LNCAP (cell line): ENCODE data around the gene CYSRT1.
A peak's percentile ranks its signal among the peaks of the same experiment; 100 is the strongest.

Source experiments
- TF ChIP-seq, protein P1 (sequence below): fragments of 450-650 bp; IDR thresholded peaks from 2 replicates; pipeline ENCODE4 v1.5.1; 2017; ENCODE audit warnings: mild to moderate bottlenecking

Gene CYSRT1

DNA sequence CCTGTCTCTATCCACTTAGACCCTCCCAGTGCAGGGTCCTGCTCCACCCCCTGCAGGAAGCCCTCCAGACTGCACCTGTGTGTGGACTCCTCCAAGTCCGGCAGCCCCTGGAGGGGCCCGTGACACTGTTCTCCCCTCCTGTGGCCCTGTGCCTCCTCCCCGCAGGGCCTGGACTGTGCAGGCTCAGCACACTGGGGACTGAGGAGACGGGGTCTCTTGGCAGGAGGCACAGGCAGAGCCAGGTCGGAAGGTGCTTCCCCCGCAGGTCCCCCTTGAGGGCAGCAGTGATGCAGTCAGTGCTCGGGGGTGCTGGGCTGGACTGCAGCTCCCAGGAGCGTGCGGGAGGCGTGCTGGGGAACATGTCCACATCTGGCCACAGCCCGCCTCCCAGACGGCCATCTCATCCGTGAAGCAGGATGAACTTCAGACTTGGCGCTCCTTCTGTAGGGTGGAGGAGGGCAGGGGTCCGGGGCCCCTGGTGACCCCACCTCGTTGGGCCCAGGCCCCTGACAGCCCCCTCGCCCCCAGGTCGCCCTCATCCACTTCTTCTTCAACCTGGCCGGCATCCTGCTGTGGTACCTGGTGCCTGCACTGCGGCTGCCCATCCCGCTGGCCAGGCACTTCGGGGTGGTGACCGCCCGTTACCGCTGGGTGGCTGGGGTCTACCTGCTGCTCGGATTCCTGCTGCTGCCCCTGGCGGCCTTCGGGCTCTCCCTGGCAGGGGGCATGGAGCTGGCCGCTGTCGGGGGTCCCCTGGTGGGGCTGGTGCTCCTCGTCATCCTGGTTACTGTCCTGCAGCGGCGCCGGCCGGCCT is 10.7 kb downstream of the CYSRT1 start:
- TF ChIP-seq, protein P1, sequence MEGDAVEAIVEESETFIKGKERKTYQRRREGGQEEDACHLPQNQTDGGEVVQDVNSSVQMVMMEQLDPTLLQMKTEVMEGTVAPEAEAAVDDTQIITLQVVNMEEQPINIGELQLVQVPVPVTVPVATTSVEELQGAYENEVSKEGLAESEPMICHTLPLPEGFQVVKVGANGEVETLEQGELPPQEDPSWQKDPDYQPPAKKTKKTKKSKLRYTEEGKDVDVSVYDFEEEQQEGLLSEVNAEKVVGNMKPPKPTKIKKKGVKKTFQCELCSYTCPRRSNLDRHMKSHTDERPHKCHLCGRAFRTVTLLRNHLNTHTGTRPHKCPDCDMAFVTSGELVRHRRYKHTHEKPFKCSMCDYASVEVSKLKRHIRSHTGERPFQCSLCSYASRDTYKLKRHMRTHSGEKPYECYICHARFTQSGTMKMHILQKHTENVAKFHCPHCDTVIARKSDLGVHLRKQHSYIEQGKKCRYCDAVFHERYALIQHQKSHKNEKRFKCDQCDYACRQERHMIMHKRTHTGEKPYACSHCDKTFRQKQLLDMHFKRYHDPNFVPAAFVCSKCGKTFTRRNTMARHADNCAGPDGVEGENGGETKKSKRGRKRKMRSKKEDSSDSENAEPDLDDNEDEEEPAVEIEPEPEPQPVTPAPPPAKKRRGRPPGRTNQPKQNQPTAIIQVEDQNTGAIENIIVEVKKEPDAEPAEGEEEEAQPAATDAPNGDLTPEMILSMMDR, result no peak

DNA sequence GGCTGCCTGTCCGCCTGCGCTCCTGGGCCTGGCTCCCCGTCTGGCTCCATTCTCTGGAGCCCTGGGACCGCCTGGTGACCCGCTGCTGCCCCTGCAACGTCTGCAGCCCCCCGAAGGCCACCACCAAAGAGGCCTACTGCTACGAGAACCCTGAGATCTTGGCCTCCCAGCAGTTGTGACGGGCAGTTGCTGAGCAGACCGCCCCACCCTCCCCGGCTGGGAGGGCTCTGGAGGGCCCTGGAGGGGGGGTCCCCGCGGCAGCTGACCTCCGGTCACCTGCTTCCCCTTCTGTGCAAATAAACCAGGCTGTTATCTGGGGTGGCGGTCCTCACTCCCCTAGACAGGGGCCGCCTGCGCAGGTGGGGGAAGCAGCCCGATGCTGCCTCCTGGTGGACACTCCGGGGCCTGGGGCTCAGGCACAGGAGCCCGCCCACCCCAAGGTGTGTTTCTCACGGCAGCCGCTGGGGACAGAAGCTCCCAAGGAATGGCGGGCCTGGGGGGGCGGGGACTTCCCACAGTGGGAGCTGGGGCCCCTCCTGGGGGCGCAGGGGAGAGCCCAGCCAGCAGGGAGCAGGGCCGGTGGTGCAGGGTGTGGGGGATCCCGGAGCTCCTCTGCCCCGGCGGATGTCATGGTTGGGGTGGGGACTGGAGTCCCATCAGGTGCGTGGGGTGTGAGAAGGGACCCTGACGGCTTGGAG is 11.4 kb downstream of the CYSRT1 start:
- TF ChIP-seq, protein P1, result peak; percentile 99

DNA sequence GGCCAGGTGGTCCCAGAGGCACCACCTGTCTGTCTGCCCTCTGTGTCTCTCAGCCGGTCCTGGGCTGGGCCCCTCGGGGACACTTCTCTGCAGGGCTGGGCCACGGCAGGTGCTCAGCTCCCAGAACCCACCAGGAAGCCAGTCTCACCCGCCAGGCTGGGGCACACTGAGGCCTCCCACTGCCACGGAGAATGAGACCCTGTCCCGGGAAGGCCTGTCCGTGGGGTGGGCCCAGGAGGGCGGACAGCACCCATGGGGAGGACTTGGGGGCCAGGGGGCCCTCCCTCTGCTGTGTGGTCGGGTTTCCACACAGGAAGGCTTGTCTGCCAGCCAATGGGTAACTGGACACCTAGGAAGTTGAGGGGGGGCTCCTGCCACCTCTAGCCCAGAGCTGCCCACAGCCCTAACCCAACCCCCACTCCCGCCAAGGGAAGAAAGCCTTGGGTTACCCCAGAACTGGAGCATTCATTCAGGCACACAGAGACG is 12.0 kb downstream of the CYSRT1 start:
- TF ChIP-seq, protein P1, result no peak

DNA sequence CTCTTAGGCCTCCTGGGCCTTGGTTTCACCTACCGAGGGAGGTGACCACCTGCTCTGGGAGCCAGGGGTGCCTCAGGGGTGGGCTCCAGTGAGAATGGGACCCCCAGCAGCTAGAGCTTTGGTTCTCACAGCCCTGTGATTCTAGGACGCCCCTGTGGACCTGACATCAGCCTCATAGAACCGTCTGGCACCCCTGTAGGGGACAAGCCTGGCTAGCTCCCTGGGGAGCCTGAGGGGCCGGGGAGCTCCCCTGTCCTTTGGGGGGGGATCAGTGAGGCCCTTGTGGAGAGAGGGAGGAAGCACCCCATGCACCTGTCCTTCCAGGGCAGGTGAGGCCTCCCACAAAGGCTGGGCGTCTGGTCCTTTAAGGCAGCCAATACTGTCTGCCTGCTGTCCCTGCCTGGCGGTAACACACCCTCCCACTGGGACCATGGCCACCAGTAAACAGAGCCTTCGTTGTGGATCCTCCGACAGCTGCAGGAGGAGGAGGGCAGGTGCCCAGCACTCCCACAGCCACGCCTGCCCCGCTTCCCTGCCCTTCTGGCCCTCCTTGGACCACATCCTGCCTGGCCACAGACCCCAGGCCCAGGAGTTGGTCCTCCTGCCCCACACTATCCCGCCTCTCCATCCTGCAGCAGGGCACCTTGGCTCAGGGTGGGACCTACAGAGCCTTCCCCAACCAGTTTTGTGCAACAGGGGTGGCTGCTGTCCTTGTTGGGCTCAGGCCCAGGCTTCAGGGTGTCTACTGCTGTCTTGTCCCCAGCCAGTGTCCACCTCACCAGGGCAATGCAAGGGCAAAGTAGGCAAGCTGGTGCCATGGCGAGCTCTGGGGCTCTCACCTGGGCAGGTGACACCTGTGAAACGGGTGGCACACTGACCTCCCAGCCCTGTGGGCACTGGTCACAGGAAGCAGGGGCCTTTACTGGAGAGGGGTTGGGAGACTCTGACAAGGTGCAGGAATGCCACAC is 13.1 kb downstream of the CYSRT1 start:
- TF ChIP-seq, protein P1, result no peak

DNA sequence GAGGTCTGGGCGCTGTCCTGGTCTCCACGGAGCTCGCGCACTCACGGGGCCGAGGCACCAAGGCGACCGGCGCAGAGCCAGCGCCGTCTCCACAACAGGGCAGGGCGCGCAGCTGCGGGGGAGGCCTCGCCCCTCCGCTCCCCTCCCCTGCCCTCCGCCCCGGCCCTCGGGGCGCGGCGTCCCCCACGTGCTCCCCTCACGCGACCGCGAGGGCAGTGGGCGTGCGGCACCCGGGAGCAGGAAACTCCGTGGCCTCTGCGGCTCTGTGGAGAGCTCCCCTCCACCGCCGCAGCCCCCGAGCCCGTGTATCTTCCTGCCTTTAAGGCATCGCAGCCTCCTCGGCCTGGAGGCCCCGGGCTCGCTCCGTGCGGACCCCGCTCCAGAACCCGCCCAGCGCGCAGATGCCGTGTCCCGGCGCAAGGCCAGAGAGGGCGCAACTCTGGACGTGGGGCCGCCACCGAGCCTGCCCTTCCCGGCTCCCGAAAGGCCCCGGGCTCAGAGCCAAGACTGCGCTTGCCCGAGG is 15.4 kb downstream of the CYSRT1 start:
- TF ChIP-seq, protein P1, result no peak

DNA sequence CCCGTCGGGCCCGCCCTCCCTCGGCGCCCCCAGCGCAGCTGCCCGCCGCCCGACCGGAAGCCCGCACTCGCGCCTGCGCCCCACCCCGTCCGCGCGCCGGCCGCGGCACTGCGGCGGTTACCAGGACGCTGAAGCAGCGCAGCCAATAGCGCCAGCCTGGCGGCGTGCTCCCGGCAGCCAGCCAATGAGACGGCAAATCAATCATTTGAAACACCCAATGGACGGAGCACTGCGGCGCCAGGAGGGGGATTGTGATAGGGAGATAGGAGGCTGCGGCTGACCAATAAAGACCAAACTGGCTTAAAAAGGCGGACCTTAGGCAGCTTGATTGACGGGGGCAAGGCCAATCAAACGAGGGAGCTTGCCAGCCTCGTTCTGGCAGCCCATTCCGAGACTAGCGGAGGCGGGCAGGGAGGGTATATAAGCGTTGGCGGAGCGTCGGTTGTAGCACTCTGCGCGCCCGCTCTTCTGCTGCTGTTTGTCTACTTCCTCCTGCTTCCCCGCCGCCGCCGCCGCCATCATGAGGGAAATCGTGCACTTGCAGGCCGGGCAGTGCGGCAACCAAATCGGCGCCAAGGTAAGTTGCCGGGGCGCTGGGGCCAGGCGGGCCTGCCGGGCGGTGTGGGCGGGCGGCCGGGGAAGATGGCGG is 16.0 kb downstream of the CYSRT1 start, which contains the start of gene TUBB4B:
Gene TUBB4B, plus strand, starts transcription at position 447 of the 649 bp plus-strand sequence. Its CDS starts 74 bp downstream, at position 521.
- TF ChIP-seq, protein P1, result no peak
